Upper lobe of right lung (tissue), 1 donor: ENCODE data around the gene TTL. TPM values are rescaled to one million over a fixed set of nuclear protein-coding genes. Genes with fewer than 3 reads are reported as not detected.
"Not testable (repeated sequence)": the region's sequence is repeated elsewhere in the genome, so short reads cannot be mapped to it uniquely, and the experiment has no call there.

Source experiments
- ATAC-seq: fragments of 200-7000 bp; cut with Tn5 transposase; one replicate; pipeline ENCODE4 v1.9.1; 2020; ENCODE audit warnings: mild to moderate bottlenecking, moderate library complexity
- DNase-seq: peaks from one replicate; pipeline ENCODE4 v3.0.0-alpha.2; 2020
- H3K27ac ChIP-seq: fragments of 200-600 bp; one replicate; pipeline ENCODE4 v1.8.0; 2022
- H3K27me3 ChIP-seq: fragments of 200-600 bp; one replicate; pipeline ENCODE4 v1.8.0; 2022; ENCODE audit warnings: mild to moderate bottlenecking
- H3K36me3 ChIP-seq: fragments of 200-600 bp; one replicate; pipeline ENCODE4 v1.8.0; 2022
- H3K4me1 ChIP-seq: fragments of 200-600 bp; one replicate; pipeline ENCODE4 v1.8.0; 2022
- H3K4me3 ChIP-seq: fragments of 200-600 bp; one replicate; pipeline ENCODE4 v1.8.0; 2022; ENCODE audit warnings: mild to moderate bottlenecking
- H3K9me3 ChIP-seq: fragments of 200-600 bp; one replicate; pipeline ENCODE4 v1.8.0; 2022
- intact Hi-C: fragments of 100-400 bp; cut with DNase I; formaldehyde crosslinking; loops from one replicate; pipeline ENCODE4 v1.11.0; 2022
- total RNA-seq: library from RNA; stranded (reverse); fragmentation: NEBNext Ultra II Directional; extraction: Animal tissue kit (Norgen Biotek cat#: 25700); gene quantifications from one replicate; pipeline ENCODE4 v1.2.1, GENCODE V29; 2021
- TF ChIP-seq, protein P1 (sequence below): fragments of 200-600 bp; IDR thresholded peaks from one replicate; pipeline ENCODE4 v1.8.0; 2022; ENCODE audit warnings: antibody characterized with exemption
- donor health status: DM: no; HTN: yes; CAD: no; lungs with severe emphysema.

Gene TTL
- total RNA-seq, 1 donor from 2014 or later: 45.4 TPM

DNA sequence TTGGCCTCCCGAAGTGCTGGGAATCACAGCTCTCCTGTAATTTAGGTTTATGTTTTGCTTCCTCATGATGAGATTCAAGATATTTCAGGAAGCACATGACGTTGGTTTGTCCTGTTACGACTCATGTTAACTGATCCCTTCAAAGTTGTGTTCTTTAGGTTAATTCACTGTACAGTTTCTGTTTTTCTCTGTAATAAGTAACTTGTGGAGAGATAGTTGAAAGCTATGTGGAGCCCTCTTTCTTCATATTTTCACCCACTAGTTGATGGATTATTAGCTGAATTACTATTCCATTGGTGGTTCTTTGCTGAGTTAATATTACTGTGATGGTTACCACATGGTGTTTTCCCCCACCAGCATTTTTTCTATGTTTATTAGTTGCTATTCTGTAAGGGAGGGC is 84.1 kb downstream of the TTL start:
- TF ChIP-seq, protein P1, sequence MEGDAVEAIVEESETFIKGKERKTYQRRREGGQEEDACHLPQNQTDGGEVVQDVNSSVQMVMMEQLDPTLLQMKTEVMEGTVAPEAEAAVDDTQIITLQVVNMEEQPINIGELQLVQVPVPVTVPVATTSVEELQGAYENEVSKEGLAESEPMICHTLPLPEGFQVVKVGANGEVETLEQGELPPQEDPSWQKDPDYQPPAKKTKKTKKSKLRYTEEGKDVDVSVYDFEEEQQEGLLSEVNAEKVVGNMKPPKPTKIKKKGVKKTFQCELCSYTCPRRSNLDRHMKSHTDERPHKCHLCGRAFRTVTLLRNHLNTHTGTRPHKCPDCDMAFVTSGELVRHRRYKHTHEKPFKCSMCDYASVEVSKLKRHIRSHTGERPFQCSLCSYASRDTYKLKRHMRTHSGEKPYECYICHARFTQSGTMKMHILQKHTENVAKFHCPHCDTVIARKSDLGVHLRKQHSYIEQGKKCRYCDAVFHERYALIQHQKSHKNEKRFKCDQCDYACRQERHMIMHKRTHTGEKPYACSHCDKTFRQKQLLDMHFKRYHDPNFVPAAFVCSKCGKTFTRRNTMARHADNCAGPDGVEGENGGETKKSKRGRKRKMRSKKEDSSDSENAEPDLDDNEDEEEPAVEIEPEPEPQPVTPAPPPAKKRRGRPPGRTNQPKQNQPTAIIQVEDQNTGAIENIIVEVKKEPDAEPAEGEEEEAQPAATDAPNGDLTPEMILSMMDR: no peak
- intact Hi-C loops: no loop called here
- H3K27me3 ChIP-seq: no peaks in the 10 kb centered on the region
- no peaks in the 10 kb centered on the region for H3K4me1 ChIP-seq
- ATAC-seq: no peak
- DNase-seq: no peak
- peaks cover 92% of the 10 kb centered on the region for H3K36me3 ChIP-seq
- no peak overlapping the region for H3K4me3 ChIP-seq
- H3K9me3 ChIP-seq: no peaks in the 10 kb centered on the region
- H3K27ac ChIP-seq: no peak overlapping the region

DNA sequence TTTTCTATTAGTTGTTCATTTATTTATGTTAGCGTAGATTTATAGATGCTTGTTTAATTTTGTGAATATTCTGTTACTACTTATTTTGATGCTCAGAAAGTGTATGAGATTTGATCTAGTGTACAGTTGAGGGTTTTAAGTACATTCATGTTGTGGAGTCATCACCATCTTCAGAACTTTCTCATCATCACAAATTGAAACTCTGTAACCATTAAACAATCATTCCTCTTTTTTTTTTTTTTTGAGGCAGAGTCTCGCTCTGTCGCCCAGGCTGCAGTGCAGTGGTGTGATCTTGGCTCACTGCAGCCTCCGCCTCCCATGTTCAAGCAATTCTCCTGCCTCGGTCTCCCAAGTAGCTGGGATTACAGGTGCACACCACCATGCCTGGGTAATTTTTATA is 84.6 kb downstream of the TTL start:
- H3K27ac ChIP-seq, H3K27me3 ChIP-seq, H3K9me3 ChIP-seq, ATAC-seq, DNase-seq, intact Hi-C loops, H3K4me3 ChIP-seq, H3K4me1 ChIP-seq: not testable (repeated sequence)
- peaks cover 92% of the 10 kb centered on the region for H3K36me3 ChIP-seq

DNA sequence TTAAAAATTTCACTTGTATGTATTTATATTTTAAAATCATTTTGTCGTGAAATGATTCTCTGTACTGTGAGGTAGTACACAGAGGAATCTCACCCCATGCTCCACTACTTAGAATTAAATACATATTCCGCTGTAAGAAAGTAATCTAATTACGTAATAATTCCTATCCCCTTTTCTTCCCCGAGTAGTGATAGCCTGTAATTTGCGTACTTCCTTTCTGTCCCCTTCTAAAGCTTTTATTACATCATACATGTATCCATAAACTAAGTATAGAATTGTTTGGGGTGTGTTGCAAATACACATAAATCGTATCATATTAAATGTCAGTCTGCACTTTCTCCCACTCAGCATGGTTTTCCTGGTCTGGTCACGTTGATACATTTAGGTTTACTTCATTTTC is 90.0 kb downstream of the TTL start:
- H3K36me3 ChIP-seq: peaks cover 98% of the 10 kb centered on the region
- no peak overlapping the region for H3K4me3 ChIP-seq
- intact Hi-C loops: no loop called here
- no peaks in the 10 kb centered on the region for H3K27me3 ChIP-seq
- no peak overlapping the region for H3K27ac ChIP-seq
- TF ChIP-seq, protein P1: no peak
- no peak for ATAC-seq
- no peaks in the 10 kb centered on the region for H3K9me3 ChIP-seq
- H3K4me1 ChIP-seq: no peaks in the 10 kb centered on the region
- no peak for DNase-seq

DNA sequence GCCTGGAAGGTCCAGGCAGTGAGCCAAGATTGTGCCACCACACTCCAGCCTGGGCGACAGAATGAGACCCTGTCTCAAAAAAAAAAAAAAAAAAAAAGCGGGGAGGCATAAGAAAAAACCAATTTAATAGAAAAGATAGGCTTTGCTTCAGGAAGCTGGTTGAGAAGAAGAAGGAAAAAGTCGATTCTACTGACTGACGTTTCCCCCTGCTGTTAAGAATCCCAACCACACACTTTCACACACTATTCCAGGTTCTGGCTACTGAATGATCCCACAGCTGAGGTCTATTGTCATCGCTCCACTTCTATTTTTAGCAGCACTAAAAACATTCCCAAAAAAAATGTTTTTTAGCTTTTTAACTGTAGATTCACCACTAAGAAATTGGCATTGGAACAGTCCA is 95.8 kb downstream of the TTL start:
- Histone ChIP-seq H3K9me3 (no peaks in the 10 kb centered on the region), H3K4me1 (no peaks in the 10 kb centered on the region), H3K4me3 (no peak overlapping the region), H3K27ac (no peak overlapping the region), H3K36me3 (peaks cover 43% of the 10 kb centered on the region), H3K27me3 (no peaks in the 10 kb centered on the region)
- TF ChIP-seq, protein P1: no peak
- DNase-seq (no peak), ATAC-seq (no peak)
- intact Hi-C loops: no loop called here

DNA sequence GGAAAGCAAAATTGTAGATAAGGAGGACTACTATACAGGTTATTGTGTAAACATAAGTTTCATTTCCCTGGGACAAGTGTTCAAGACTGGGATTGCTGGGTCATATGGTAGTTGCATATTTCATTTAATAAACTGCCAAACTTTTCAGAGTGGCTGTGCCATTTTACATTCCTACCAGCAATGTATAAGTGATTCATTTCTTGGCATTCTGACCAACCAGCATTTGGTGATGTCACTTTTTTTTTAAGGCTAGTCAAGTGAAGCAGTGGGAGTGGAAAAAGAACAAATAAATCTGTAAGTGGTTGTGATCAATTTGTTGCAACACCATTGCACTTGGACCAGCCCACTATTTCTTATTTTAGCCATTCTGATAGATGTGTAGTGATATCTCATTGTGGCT is 97.3 kb downstream of the TTL start:
- DNase-seq (no peak), ATAC-seq (no peak)
- H3K27me3 ChIP-seq: no peaks in the 10 kb centered on the region
- TF ChIP-seq, protein P1: no peak
- no peak overlapping the region for H3K27ac ChIP-seq
- intact Hi-C loops: no loop called here
- H3K36me3 ChIP-seq: peaks cover 29% of the 10 kb centered on the region
- H3K4me3 ChIP-seq: no peak overlapping the region
- H3K4me1 ChIP-seq: no peaks in the 10 kb centered on the region
- H3K9me3 ChIP-seq: no peaks in the 10 kb centered on the region

DNA sequence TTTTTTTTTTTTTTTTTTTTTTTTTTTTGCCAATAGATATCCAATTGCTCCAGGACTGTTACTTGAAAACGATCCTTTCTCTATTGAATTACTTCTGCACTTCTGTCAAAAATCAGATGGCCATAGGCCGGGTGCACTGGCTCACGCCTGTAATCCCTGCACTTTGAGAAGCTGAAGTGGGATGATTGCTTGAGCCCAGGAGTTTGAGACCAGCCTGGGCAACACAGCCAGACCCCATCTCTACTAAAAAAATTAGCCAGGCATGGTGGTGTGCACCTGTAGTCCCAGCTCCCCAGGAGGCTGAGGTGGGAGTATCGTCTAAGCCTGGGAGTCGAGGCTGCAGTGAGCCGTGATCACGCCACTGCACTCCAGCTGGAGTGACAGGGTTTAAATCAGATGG is 98.1 kb downstream of the TTL start:
- no peaks in the 10 kb centered on the region for H3K27me3 ChIP-seq
- peaks cover 21% of the 10 kb centered on the region for H3K36me3 ChIP-seq
- intact Hi-C loops: loop anchor here (5.0 kb wide), 1 partner anchor 93 kb away; no protein-coding TSS in a partner anchor
- H3K4me3 ChIP-seq: no peak overlapping the region
- H3K9me3 ChIP-seq: no peaks in the 10 kb centered on the region
- H3K27ac ChIP-seq: no peak overlapping the region
- H3K4me1 ChIP-seq: peaks cover 3% of the 10 kb centered on the region
- DNase-seq: no peak
- TF ChIP-seq, protein P1: no peak
- ATAC-seq: no peak
